A172 (cell line): Measurements from ENCODE around the gene PLCB3. TPM values are rescaled to one million over a fixed set of nuclear protein-coding genes. Genes with fewer than 3 reads are reported as not detected.
A peak's percentile ranks its signal among the peaks of the same experiment; 100 is the strongest.

Source experiments
- DNase-seq: peaks from one replicate; pipeline ENCODE4 v3.0.0-alpha.2; 2015; ENCODE audit warnings: low spot score
- total RNA-seq: library from RNA; depleted of rRNA; stranded (reverse); fragments of >200 nt; shearing (Covaris generic); gene quantifications from 2 replicates; pipeline ENCODE4 v1.2.3, GENCODE V29; 2014

The PLCB3 gene
- total RNA-seq, 1 experiment from 2014 or later: 51.0 TPM

DNA sequence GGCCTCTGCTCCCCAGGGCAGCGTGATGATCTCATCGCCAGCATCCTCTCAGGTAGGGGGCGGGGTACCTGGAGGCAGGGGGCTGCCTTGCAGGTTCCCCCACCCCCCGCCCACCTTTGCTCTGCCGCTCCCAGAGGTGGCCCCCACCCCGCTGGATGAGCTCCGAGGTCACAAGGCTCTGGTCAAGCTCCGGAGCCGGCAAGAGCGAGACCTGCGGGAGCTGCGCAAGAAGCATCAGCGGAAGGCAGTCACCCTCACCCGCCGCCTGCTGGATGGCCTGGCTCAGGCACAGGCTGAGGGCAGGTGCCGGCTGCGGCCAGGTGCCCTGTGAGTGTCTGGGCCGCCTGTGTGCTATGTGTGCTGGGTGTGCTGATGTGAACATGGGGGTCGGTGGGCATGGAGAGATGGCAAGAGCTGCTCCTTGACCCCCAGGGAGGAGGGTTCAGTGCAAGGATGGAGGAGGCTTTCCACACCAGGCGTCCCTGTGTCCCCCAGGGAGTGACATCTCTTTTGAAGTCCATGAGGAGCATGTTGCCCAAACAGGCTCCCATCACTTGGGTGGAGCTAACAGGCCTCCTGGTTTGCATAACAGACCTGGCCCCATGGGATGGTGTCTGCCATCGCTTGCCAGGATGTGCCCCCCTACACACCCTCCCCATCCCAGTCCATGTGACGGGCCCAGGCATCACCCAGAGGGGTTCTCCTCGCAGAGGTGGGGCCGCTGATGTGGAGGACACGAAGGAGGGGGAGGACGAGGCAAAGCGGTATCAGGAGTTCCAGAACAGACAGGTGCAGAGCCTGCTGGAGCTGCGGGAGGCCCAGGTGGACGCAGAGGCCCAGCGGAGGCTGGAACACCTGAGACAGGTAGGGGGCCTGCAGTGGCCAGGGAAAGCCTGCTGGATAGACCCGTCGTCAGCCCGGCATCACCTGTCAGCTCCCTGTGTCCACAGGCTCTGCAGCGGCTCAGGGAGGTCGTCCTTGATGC is 14.1 kb downstream of the PLCB3 start:
- DNase-seq: no peak

DNA sequence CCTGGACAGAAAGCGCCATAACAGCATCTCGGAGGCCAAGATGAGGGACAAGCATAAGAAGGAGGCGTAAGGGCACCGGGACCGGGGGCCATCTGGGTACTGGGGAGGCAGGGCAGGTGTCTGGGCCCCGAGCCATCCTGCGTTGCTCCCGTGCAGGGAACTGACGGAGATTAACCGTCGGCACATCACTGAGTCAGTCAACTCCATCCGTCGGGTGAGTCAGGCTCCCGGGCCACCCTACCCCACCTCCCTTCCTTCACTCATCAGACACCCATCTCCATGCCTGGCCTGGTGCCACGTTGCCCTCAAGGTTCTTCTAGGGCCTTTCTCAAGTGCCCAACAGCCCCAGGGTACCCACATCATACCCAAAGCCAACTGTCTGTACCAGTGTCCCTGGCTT is 15.0 kb downstream of the PLCB3 start:
- peak; percentile 78 for DNase-seq

DNA sequence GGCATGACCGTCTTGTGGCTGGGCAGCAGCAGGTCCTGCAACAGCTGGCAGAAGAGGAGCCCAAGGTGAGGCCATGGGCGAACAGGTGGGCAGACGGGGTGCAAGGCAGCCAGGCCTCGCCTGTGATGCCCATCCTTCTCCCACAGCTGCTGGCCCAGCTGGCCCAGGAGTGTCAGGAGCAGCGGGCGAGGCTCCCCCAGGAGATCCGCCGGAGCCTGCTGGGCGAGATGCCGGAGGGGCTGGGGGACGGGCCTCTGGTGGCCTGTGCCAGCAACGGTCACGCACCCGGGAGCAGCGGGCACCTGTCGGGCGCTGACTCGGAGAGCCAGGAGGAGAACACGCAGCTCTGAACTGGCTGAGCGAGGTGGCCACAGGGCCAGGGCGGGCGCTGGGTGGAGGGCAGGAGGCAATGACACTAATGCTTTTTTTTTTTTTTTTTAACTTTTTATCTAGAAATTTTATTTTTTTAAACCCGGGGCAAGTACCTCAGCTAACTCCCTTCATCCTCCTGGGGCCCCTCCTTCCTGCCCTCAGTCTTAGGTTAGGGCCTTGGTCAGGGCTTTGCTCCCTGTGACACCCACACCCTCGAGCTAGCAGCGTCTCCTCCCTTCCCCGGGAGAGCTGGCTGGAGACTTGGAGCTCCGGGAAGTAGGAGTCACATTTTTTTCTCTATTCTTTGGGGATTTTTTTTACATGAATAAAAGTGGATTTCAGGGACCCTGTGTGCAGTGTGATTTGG is 16.0 kb downstream of the PLCB3 start:
- no peak for DNase-seq

DNA sequence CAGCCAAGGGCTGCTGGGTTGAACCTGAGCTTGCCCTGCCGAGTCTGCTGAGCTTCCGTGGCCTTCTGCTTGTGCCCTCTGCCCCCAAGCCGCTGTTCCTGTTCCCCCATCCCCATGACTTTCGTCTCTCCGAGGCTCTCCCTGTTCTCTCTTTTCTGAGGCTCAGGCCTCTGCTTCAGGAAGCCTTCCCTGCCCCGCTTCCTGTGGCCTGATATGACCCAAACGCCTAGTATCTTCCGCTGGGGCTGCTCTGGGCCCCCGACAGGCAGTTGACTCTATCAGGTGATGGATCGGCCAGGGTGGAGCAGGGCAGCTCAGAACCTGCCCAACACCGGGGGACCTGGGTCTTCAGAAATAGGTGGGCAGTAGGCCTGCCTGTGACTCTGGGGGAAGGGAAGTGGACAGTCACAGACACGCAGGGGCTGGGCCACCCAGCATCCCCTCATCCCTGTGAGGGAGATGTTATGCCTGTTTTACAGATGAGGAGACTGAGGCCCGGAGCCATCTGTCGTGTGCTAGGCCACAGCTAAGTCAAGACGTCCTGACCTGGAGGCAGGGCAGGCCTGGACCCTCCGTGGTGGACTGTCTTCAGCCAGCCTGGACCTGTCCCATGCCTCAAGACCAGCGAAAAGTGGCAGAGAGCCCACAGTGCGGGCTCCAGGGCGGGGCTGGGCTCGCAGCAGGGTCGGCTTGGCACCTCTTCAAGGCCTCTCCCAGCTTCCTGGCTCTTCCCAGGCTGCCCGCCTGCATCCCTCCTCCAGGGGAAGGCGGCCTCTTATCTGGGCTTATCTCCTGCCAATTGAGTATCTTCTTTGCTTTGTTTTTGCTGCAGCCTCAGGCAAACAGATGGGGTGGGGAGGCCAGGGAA is 16.9 kb downstream of the PLCB3 start:
- DNase-seq: peak; percentile 91

DNA sequence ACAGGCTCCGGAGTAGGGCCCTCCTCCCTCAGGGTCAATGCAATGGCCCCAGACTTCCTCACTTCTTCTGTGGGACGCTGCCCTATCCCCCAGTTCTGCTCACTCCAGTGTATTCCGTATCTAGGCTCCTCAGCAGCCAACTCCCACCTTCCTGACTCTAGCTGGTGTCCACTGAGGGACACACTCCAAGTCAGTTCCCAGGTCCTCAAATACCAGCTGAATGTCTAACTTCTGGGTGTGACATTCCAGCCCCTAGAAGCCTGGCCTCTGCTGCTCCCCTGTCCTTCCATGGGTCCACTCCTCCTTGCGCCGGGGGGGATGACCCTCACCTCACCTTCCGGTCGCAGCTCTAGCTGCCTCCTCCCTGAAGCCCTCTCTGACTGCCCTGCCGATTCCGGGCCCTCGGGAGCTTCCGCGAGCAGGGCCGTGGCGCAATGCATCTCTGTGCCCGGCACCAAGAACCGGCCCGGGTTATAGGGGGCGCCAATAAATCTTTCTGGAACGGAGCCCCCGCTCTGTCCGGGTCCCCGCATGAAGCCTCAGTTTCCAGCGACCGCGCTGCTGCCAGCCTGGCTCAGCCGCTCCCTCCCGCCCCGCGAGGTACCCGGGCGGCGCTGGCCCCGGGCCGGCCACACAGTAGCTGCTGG is 17.7 kb downstream of the PLCB3 start:
- peak; percentile 63 for DNase-seq

DNA sequence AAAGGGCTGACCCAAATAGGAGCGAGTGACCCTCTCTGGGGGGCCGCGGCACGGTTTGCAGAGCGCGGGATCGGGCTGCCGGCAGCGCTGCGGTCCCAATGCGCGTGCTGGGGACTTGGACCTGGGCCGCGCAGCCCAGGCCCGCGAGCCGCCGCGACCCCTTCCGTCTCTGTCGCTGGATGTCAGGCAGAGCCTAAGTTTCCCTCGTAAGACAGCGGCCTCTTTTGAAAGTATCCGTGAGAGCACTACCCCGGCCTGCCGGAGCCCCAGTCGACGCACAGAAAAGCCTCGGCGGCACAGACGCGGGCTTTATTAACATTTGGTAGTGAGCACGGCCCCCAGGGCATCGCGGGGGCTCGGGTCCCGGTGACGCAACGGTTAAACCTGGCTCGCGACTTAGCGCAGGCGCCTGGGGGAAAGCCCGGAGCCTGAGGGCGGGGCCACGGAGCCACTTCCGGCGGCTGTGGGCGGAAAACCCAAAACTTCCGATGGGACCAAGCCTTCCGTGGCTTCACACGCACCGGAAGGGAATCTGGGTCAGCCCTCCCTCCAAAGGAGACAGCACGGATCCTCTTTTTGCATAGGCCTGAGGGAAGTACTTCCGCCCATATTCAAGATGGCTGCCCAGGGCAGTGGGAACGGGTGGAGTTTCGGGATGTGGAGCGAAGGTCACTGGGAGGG is 18.4 kb downstream of the PLCB3 start:
- DNase-seq: peak; percentile 98

DNA sequence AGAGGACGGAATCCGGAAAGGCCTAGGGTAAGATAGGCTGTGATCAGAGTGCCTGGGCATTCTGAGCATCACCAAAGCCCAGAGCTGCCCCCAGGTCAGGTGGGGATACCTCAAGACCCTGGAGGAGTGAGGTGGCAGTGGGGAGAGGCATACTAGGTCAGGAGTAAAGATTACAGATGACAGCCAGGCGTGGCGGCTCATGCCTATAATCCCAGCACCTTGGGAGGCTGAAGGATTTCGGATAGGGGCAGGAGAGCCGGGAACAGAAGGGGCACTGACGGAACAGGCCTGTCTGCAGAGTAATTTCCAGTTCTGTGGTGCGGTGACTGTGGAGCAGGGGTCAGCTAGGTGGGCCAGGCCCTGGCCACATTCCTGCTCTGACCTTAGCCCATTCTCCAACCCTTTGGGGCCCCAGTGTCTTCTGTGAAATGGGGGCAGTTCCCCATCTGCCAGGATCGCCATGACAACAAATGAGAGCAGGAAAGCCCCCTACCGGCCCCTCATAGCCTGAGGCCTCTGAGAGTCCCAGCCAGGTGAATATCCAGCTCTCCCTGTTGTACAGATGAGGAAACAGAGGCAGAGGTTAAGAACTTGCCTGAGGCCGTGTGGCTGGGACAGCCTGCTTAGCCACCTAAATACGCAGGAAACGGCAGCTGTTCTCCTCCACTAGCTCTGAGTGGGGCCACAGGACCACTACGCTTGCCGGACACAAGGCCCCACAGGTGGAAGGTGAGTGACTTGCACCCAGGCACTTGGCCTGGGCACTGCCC is 23.9 kb downstream of the PLCB3 start:
- no peak for DNase-seq

GRCh38 chr11:64275841-64276240 is 24.5 kb downstream of the PLCB3 start:
- DNase-seq: no peak

- peak; percentile 96 for DNase-seq
Observed at GRCh38 chr11:64276653-64277431, 25.5 kb downstream of the PLCB3 start.

- DNase-seq: no peak
Observed at GRCh38 chr11:64278576-64279190, 27.4 kb downstream of the PLCB3 start.

DNA sequence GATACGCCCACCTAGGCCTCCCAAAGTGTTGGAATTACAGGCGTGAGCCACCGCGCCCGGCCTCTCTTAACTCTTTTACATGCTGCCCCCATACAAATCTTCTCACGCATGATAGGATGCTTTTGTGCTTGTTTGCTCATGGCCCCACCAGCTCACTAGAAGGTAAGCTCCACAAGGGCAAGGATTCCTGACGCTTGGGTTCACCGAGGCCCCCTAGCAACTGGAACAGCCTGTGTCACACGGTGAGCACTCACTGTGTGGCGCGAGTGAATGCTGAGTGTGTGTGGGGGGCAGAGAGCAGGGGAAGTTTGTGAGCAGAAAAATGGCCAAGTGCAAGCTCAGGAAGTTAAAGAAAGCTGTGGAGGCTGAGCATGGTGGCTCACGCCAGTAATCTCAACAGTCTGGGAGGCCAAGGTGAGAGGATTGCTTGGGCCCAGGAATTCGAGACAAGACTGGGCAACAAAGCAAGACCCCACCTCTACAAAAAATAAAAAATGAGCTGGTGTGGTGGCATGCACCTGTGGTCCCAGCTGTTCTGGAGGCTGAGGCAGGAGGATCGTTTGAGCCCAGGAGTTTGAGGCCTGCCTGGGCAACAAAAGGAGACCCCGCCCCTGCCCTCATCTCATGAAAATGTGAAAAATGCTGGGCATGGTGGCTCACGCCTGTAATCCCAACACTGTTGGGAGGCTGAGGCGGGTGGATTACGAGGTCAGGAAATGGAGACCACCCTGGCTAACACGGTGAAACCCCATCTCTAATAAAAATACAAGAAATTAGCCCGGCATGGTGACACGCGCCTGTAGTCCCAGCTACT is 30.8 kb downstream of the PLCB3 start:
- DNase-seq: no peak

- DNase-seq: no peak
Observed at GRCh38 chr11:64283092-64283491, 31.8 kb downstream of the PLCB3 start.

GRCh38 chr11:64284048-64284961 is 33.0 kb downstream of the PLCB3 start, which contains the start of gene BAD:
TSS of gene BAD (minus strand) at chr11:64284665. CDS start at chr11:64284368, 297 bp downstream.
- DNase-seq: peak; percentile 87

DNA sequence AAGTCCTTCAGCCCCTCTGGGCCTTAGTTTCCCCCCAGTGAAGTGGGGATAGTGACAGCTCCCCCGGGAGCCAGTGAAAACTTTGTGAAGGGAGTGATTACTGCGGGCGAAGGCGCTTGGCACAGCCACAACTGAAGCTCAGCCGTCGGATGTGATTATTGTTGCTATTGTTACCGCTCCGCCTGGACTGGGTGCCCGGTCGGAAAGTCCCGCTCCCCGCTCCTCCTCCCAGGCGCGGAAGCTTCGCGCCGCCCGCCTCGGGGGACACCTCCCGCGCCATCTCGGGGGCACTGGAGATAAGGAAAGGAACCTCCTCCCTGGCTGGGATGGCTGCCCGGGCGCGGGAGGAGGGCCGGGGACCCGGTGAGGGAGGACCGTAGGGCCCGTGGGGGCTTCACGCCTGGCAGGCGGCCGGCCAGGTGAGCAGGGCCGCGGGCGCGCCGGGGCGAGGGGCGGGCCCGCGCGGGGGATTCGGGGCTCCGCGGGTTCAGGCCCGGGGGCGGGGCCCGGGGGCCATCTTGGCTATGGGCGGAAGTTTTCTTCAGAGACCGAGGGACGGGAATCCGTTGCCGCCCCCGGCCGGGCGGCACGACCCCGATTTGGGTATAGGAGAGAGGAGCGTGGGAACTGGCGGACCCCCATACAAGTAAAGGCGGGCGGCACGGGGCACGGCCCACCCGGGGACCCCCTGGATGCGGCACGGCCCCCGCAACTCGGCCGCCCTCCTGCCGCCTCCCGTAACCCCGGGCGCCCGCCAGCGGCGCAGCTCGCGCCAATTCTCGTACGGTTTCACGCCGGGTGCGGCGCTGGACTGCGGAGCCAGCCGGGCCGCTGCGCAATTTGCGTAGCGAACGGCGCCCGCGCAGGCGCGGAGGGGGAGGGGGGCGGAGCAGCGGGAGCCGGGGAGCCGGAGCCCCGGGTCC is 33.9 kb downstream of the PLCB3 start, which contains the start of gene GPR137:
TSS of gene GPR137 (plus strand) at position 887 of the 923 bp plus-strand sequence. CDS start 677 bp downstream, outside the sequence.
- DNase-seq: peak; percentile 57
